Brain pericyte (primary cell): ENCODE data around the gene VPS13D.
A peak's percentile ranks its signal among the peaks of the same experiment; 100 is the strongest.

Source experiments
- DNase-seq: peaks from one replicate; pipeline ENCODE4 v3.0.0-alpha.2; 2012; ENCODE audit warnings: low read depth, low spot score

The VPS13D gene

DNA sequence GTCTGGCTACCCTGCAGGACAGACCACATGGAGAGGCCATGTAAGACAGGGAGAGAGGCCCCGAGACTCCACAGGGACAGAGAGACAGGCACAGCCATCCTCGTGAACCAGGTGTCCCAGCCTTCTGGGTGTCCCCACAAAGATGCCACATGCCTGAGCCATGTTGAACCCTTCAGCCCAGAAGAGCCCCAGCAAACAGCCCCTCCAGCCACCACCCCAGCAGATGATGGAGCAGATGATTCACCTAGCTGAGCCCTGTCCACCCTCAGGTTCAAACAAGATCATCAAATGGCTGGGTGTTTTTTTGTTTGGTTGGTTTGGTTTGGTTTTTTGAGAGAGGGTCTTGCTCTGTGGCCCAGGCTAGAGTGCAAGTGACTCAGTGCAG lies 309.5 kb downstream of the VPS13D start:
- DNase-seq = no peak

- no peak for DNase-seq
These were observed 310.1 kb downstream of the VPS13D start for GRCh38 chr1:12539705-12540579.

DNA sequence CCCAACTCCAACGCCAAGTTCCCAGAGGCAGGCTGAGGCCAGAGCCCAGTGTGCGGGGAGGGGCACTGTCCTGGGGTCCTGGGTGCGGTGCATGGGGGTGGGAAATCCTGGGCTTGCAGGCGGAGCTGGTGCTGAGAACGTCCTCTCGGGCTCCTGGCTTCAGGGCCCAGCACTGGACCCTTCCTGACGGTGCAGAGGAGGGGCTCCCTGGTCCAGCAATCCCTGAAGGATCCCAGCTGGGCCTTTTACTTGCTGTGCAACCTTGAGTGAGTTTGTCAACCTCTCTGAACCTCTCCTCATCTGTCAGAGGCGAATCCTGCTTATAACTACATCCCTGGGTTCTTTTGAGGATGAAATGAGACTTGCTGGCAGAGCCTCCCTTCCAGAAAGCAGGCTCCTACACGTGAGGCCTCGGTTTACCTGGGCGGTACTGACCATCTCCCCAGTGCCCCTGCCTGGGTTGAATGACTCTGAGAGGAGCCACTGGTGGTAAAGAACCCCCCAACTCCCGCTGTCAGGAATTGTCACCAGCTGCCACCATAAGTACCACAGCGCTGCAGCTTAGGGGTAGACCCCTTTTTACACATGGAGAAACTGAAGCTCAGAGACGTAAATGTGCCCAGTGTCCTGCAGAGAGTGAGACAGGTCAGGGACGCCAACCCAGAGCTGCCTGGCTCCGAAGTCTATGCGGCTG lies 310.9 kb downstream of the VPS13D start:
- no peak for DNase-seq

DNA sequence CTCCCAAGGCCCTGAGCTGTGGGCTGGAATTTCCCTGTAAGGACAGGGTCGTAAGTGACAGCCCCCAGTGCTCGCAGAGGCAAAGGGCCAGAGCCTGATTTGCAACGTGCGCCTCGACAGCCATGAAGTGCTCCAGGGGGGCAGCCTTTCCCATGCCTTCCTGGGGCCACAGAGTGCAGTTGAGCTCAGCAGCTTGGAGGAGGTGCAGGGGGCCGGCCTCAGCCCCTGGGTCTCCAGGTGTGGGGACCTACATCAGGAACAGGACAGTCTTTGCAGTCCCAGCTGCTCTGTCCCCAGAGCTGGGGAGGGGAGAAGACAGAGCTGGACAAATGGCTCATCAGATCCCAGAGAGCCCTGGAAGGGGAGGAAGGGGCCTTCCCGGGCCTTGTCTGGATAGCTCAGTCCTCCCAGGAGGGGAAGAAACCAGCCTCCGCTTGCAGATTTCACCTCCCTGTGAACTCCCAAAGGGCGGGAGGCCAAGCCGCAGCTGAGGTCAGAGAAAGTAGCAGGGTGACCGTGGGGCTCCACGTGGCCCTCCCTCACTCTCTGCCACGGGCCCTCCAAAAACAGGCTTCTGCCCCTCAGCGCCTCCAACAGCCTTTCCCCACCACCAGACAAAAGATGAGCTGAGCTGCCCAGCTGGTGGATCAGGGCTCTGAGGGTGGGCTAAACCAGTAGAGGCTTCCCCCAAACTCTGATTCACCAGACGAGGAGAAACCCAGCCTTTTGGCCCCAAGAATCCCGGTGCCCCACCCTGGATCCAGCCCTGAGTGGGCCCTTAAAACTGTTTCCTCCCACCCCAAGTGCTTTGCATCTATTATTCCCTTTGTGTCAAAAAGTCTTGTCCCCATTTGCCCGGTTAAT lies 311.7 kb downstream of the VPS13D start:
- no peak for DNase-seq

DNA sequence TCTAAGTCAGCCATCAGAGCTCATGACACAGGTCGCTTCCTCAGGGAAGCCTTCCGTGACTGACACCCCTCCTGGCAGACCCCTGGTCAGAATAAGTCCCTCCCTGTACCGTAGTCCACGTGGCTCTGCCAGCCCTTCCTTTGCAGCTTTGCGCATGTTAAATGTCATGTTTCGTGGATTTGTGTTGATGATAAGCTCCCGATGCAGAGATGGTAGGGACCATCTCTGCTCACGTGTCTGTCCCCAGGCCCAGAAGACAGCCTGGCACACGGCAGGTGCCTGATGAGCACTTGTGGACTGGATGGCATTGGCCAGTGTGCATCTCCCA lies 312.3 kb downstream of the VPS13D start:
- no peak for DNase-seq

DNA sequence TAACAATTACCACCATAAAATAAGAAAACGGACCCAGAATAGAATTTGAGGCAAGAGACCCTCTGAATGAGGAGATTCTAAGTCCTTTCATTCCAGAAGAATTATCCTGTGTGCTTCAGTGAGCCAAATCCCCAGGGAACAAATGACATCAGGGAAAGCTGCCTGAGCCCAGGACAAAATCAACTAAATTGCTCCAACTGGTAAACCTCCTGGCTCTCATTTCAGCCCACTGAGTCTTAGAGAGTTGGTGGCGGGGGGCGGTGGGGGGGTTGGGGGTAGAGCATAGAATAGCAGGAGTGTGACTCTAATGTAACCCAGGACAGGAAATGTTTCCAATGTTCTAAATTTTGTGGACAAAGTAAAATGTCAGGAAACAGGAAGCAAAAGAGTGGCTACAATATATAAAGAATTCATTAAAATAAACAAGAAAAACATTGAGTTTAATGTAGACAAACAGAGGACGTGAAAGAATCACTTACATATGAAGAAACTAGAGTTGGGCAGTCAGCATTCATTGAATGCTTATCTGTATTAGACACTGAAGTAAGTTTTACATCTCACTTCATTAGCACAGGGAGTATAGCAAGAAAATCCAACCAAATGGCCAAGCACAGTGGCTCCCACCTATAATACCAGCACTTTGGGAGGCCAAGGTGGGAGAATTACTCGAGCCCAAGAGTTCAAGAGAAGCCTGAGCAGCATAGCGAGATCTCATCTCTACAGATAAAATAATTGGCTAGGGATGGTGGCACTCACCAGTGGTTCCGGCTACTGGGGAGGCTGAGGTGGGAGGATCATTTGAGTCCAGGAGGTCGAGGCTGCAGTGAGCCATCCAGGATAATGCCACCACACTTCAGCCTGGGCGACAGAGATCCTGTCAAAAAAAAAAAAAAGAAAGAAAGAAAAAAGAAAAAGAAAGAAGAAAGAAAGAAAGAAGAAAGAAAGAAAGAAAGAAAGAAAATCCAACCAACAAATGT lies 313.1 kb downstream of the VPS13D start:
- no peak for DNase-seq

GRCh38 chr1:12543740-12544154 lies 313.9 kb downstream of the VPS13D start:
- no peak for DNase-seq

DNA sequence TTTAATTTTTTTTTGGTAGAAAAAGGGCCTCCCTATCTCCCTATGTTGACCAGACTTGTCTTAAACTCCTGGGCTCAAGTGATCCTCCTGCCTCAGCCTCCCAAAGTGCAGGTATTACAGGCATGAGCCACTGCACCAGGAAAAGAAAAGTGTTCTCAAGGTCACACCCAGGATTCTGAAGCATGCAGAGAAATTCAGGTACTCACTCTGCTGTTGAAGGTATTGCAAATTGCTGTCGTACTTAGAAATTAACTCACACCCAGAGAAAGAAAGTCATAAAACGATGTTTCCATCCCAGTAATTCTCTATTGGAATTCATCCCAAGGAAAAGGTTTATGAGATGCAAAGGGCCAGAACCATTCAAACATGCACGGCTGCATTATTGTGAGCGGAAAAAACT lies 314.5 kb downstream of the VPS13D start:
- DNase-seq = no peak

- DNase-seq = no peak
These were observed 315.2 kb downstream of the VPS13D start for GRCh38 chr1:12544992-12545391.

DNA sequence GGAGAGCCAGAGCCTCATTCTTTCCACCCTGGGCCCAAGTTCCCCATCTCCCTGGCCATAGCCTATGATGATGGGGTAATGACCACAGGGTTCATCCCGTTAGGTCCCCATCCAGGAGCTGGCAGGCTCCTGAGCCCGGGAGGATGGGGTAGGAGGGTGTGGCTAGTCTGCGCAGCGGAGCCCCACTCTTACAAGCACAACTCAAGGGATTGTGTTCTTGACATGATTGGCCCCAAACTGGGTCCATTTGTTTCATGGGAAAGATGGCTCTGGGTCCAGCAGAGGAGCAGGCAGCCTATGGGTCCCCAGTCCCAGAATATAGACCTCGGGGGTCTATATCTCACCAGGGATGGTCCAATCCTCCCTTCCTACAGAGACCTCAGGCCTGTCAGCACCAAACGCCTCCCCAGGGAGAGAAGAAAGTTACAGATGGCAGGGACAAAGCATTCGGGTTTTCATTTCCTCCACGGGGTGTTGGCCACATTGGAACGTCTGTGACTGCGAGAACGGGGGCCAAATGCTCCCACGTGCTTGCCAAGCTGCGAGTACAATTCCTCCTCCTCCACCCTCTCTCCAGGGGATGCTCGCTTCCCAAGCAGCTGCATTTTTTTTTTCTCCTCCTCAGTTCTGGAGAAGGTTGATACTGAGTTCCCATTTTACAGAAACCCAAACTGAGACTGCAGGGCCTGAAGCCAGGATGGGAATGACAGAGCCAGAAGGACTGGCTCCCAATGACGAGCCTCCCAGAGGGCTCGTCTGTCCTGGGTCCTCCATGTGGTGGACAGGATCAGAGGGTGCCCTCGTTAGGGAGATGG lies 317.1 kb downstream of the VPS13D start:
- DNase-seq = no peak

DNA sequence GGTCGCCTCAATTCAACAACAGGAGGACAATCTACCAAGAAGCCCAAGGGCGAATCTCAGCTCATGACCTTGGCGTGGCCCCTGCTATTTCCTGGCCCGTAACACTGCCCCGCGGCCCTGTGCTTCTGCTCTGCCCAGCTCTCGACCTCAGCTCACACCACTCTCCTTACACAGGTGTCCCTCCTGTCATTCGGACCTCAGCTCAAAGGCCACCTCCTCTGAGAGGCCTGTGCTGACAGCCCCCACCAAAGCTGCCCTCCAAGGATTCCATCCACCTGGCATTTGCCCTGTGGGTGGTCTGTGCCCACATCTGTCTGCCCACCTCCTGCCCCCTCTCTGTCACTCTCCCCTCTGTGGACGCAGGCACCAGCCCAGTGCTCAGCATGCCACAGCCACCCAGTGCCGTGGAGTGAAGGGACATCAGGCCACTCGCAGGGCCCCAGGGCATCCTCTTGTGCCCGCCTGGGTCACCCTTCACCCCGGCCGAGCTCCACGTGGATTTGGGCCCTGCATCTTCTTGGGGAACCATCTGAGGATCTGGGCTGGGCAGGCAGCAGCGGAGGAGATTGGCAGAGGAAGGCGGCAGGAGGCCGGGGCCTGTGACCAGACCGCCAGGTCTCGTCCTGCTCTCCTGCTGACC lies 317.9 kb downstream of the VPS13D start:
- DNase-seq = no peak

GRCh38 chr1:12548279-12548972 lies 318.6 kb downstream of the VPS13D start:
- DNase-seq = no peak

GRCh38 chr1:12548973-12549459 lies 319.2 kb downstream of the VPS13D start:
- DNase-seq = no peak

DNA sequence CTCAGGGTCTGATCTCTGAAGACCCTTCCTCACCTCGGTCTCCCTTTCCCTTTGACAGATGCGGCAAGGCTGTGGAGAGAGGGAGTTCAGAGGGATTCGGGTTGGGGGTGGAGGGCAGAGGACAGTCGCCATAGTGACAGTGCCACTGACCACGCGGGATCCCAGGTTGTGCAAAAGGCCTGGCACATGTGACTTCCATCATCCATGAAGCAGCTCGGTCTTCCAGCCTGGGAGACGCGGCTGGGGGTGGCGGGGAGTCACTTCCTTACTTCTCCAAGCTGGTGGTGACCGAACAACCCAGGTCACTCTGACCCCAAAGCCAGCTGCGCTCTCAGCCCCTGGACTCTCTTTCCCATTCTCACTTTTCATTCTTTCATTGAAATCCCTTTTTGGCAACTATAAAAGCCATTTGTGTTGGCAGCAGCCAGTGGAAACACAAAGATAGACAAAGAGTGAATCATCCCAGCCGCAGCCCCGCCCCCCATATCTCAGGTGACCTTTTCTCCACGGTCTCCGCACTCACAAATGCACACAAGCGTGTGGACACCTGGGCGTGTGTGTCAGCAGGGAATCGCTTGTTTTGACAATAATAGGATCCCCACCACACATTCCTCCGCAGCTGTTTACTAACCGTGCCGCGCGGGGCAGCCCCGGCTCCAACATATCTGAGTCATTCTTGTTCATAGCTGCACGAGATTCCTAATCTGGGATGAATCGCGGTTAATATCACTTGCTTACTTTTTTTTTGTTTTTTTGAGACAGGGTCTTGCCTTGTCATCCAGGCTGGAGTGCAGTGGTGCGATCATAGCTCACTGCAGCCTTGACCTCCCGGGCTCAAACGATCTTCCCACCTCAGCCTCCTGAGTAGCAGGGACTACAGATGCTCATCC lies 319.9 kb downstream of the VPS13D start:
- peak; percentile 58 for DNase-seq

GRCh38 chr1:12551584-12551983 lies 321.8 kb downstream of the VPS13D start:
- DNase-seq = no peak

DNA sequence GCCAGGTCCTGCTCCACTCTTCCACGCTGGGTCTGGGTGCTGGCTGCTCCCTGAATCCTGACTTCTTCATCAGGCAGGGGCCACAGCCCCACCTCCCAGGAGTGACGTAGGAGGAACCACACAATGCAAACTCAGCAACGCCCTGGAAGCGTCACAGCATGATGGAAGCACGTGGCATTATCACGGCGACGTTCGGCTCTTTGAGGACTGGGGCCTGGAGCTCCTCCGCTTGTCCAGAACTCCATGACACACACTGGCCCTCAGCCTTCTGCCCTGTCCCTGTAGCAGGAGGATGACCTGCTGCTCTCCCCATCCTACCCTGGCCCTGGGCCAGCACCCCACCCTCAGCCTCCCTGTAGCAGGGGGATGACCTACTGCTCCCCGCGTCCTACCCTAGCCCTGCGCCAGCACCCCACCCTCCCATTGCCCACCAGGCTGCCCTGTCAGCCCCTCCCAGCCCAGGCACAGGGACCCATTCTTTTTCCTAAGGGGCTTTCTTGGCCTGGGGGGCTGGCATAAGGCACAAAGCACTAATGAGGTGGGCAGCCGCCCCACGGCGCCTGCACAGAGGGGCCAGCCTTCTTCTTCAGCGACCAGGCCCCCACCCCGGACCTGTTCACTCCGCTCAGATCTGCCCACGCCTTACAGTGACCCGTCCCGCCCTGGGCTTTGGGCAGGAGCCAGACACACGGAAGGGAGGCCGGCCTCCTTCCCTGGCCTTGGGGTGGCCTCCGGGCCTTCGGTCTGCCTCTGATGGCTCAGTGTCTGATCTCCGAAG lies 322.5 kb downstream of the VPS13D start:
- no peak for DNase-seq
